GM12873 (cell line): Measurements from ENCODE around the gene PTBP1.

Experiments
- TF ChIP-seq, protein P1 (sequence below): IDR thresholded peaks from 2 replicates; pipeline ENCODE4 v1.5.1; 2012; ENCODE audit warnings: low read depth, mild to moderate bottlenecking, moderate library complexity, low read length, control low read depth; ENCODE audit not compliant: insufficient read depth; ENCODE audit errors: missing control alignments

The PTBP1 gene

DNA sequence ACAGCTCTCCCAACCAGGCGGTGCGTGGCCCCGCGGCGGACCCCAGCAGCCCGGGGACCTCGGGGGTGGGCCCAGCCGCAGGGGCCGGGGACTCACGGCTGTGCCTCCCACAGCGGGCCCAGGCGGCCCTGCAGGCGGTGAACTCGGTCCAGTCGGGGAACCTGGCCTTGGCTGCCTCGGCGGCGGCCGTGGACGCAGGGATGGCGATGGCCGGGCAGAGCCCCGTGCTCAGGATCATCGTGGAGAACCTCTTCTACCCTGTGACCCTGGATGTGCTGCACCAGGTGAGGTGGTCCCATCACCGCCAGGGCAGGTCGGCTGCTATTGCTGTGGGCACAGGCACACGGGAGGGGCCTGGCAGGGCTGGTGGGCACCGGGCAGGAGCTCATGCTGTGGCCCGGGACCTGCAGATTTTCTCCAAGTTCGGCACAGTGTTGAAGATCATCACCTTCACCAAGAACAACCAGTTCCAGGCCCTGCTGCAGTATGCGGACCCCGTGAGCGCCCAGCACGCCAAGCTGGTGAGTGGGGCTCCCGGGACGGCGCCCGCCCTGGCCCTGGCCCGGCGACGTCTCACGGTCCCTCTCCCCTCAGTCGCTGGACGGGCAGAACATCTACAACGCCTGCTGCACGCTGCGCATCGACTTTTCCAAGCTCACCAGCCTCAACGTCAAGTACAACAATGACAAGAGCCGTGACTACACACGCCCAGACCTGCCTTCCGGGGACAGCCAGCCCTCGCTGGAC lies 7.3 kb downstream of the PTBP1 start:
- TF ChIP-seq, protein P1, sequence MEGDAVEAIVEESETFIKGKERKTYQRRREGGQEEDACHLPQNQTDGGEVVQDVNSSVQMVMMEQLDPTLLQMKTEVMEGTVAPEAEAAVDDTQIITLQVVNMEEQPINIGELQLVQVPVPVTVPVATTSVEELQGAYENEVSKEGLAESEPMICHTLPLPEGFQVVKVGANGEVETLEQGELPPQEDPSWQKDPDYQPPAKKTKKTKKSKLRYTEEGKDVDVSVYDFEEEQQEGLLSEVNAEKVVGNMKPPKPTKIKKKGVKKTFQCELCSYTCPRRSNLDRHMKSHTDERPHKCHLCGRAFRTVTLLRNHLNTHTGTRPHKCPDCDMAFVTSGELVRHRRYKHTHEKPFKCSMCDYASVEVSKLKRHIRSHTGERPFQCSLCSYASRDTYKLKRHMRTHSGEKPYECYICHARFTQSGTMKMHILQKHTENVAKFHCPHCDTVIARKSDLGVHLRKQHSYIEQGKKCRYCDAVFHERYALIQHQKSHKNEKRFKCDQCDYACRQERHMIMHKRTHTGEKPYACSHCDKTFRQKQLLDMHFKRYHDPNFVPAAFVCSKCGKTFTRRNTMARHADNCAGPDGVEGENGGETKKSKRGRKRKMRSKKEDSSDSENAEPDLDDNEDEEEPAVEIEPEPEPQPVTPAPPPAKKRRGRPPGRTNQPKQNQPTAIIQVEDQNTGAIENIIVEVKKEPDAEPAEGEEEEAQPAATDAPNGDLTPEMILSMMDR, result no peak

- TF ChIP-seq, protein P1, result no peak
Observed at GRCh38 chr19:805166-805551, 7.9 kb downstream of the PTBP1 start.

- TF ChIP-seq, protein P1, result no peak
Observed at GRCh38 chr19:805600-806550, 8.6 kb downstream of the PTBP1 start.

GRCh38 chr19:806815-807421 lies 9.7 kb downstream of the PTBP1 start:
- TF ChIP-seq, protein P1, result no peak

DNA sequence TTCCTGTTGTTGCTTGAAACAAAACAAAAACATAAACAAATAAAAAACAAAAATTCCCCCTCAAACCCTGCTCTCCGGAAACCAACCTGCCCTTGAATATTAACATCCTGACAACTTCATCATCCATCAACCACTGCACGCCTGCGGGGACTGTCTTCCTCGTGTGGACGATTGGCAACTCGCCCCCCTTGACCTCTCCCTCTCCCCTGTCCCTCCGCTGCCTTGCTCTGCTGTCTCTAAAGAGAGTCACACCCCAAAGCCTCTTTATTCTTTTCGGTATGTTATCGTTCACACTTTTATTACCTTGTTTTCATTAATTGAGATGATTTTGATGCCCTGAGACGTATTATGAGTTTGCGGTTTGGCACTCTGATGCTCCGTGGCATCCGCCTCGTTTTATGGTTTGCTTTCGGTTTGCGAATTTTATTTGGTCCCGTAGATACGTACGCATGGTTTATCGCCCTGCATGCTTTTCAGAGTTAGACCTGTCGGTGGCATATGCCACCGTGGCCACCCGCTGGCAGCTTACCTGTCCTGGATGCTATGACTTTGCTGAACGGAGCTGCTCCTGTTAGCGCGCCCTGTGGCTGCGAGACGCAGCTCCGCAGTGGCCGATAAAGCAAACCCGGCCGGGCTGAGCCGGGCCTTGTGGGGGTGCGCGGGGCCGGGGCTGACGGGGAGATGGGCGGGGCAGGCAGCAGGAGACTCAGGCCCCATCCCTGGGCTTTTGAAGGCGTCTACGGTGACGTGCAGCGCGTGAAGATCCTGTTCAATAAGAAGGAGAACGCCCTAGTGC lies 10.6 kb downstream of the PTBP1 start:
- TF ChIP-seq, protein P1, result no peak

DNA sequence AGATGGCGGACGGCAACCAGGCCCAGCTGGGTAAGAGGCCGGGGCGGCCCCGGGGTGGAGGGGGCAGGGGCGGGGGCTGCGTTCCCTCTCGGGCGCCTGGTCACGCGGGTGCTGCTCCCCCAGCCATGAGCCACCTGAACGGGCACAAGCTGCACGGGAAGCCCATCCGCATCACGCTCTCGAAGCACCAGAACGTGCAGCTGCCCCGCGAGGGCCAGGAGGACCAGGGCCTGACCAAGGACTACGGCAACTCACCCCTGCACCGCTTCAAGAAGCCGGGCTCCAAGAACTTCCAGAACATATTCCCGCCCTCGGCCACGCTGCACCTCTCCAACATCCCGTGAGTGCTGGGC lies 11.1 kb downstream of the PTBP1 start:
- TF ChIP-seq, protein P1, result no peak
